Neural cell (in vitro differentiated cells): Measurements from ENCODE around the gene PCAT6. TPM values are rescaled to one million over a fixed set of nuclear protein-coding genes. Genes with fewer than 3 reads are reported as not detected.

Source experiments
- H2AFZ ChIP-seq: fragments of 200-600, 300-800 bp; sonication (generic), shearing (Covaris generic); 2 replicates; pipeline ENCODE4 v1.6.0; 2014; ENCODE audit warnings: low read depth, mild to moderate bottlenecking, antibody characterized with exemption, low read length, moderate library complexity
- H3F3A ChIP-seq: fragments of 200-600 bp; shearing (Covaris generic); 2 replicates; pipeline ENCODE4 v1.6.1; 2016; ENCODE audit warnings: mild to moderate bottlenecking, moderate library complexity, mixed read lengths, antibody characterized with exemption, low read length; ENCODE audit not compliant: insufficient read depth, poor library complexity, severe bottlenecking
- H3K27ac ChIP-seq: fragments of 200-600, 300-800 bp; sonication (generic), shearing (Covaris generic); 2 replicates; pipeline ENCODE4 v1.5.1; 2014; ENCODE audit warnings: mild to moderate bottlenecking, low read length, moderate library complexity
- H3K27me3 ChIP-seq: fragments of 300-800, 200-600 bp; sonication (generic), shearing (Covaris generic); 2 replicates; pipeline ENCODE4 v1.6.0; 2014; ENCODE audit warnings: mild to moderate bottlenecking, low read depth, low read length, moderate library complexity; ENCODE audit not compliant: insufficient read depth
- H3K36me3 ChIP-seq: fragments of 300-800, 200-600 bp; sonication (generic), shearing (Covaris generic); 2 replicates; pipeline ENCODE4 v1.5.1; 2014; ENCODE audit warnings: mild to moderate bottlenecking, antibody characterized with exemption, low read length, moderate library complexity; ENCODE audit not compliant: insufficient read depth
- H3K4me2 ChIP-seq: fragments of 300-800, 200-600 bp; sonication (generic), shearing (Covaris generic); 2 replicates; pipeline ENCODE4 v1.6.0; 2014; ENCODE audit warnings: mild to moderate bottlenecking, low read length
- H3K4me3 ChIP-seq: fragments of 300-800, 200-600 bp; sonication (generic), shearing (Covaris generic); 2 replicates; pipeline ENCODE4 v1.5.1; 2014; ENCODE audit warnings: mild to moderate bottlenecking, low read length, moderate library complexity
- H3K79me2 ChIP-seq: fragments of 200-600 bp; shearing (Covaris generic); replicated peaks from 2 replicates; pipeline ENCODE4 v1.6.0; 2014; ENCODE audit warnings: mild to moderate bottlenecking, low read length, moderate library complexity; ENCODE audit not compliant: insufficient read depth
- H3K9ac ChIP-seq: fragments of 300-800, 200-600 bp; sonication (generic), shearing (Covaris generic); 2 replicates; pipeline ENCODE4 v1.6.1; 2016; ENCODE audit warnings: mild to moderate bottlenecking, low read length, mixed read lengths
- H3K9me2 ChIP-seq: fragments of 200-600 bp; shearing (Covaris generic); 2 replicates; pipeline ENCODE4 v1.6.1; 2016; ENCODE audit warnings: mild to moderate bottlenecking, low read length, mixed read lengths; ENCODE audit not compliant: insufficient read depth
- H3K9me3 ChIP-seq: fragments of 200-600, 300-800 bp; sonication (generic), shearing (Covaris generic); 2 replicates; pipeline ENCODE4 v1.6.1; 2016; ENCODE audit warnings: mild to moderate bottlenecking, mixed run types, low read length, moderate library complexity, mixed read lengths
- H4K20me1 ChIP-seq: fragments of 200-600 bp; shearing (Covaris generic); 2 replicates; pipeline ENCODE4 v1.6.1; 2016; ENCODE audit warnings: mild to moderate bottlenecking, mixed run types; ENCODE audit not compliant: insufficient read depth
- CTCF ChIP-seq: fragments of 450-650 bp; IDR thresholded peaks from 2 replicates; pipeline ENCODE4 v1.5.1; 2014; ENCODE audit warnings: antibody characterized with exemption, mild to moderate bottlenecking, moderate library complexity; ENCODE audit not compliant: poor library complexity, severe bottlenecking
- EP300 ChIP-seq: fragments of 450-650 bp; conservative IDR thresholded peaks from 2 replicates; pipeline ENCODE4 v1.6.1; 2014; ENCODE audit warnings: antibody characterized with exemption, mild to moderate bottlenecking, moderate library complexity; ENCODE audit not compliant: poor library complexity, severe bottlenecking
- EZH2 ChIP-seq: fragments of 200-600, 300-800 bp; shearing (Covaris generic), sonication (generic); IDR thresholded peaks from 2 replicates; pipeline ENCODE4 v1.6.1; 2014; ENCODE audit warnings: antibody characterized with exemption, low read length, borderline replicate concordance, mild to moderate bottlenecking; ENCODE audit not compliant: insufficient read depth, poor library complexity, severe bottlenecking
- MXI1 ChIP-seq: fragments of 450-650 bp; conservative IDR thresholded peaks from 2 replicates; pipeline ENCODE4 v1.6.1; 2014; ENCODE audit warnings: antibody characterized with exemption, mild to moderate bottlenecking; ENCODE audit not compliant: poor library complexity, severe bottlenecking
- POLR2AphosphoS5 ChIP-seq: IDR thresholded peaks from 2 replicates; pipeline ENCODE4 v1.6.1; 2012
- RAD21 ChIP-seq: fragments of 450-650 bp; conservative IDR thresholded peaks from 2 replicates; pipeline ENCODE4 v1.6.1; 2014; ENCODE audit warnings: antibody characterized with exemption, mild to moderate bottlenecking, moderate library complexity
- SMC3 ChIP-seq: fragments of 450-650 bp; conservative IDR thresholded peaks from 2 replicates; pipeline ENCODE4 v1.6.1; 2014; ENCODE audit warnings: antibody characterized with exemption, mild to moderate bottlenecking, moderate library complexity; ENCODE audit not compliant: poor library complexity
- TAF1 ChIP-seq: IDR thresholded peaks from 2 replicates; pipeline ENCODE4 v1.6.1; 2012; ENCODE audit warnings: low read depth
- polyA plus RNA-seq: library from polyadenylated mRNA; depleted of rRNA; stranded (reverse); fragments of >200 nt; gene quantifications from 2 replicates; pipeline ENCODE4 v1.2.3, GENCODE V29; 2014
- TF ChIP-seq, protein P1 (sequence below): IDR thresholded peaks from 2 replicates; pipeline ENCODE4 v1.6.1; 2012; ENCODE audit warnings: borderline replicate concordance

The PCAT6 gene
- polyA plus RNA-seq, 1 donor from 2014 or later: 0.76 TPM

DNA sequence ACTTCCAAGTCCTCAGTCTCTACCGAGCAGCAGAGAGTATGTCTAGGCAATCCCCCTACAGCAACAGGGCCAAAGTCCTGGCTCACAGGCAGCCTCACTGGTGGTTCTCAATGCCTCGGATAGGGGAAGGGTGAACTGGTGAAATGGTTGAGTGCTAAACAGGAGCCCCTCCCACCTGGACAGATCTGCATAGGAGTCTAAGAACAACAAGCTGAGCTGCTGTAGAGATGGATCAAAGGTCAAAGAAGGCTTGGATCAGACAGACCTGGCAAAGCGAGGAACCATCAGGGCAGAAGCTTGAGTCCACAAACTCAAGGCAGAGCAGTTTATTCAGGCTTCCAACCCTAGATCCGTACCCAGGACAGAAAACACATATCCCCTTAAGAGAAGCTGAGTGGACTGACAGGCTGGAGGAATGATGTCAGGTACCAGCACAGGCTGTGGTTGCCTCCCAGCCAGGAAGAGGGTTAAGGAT lies 46.4 kb downstream of the PCAT6 start:
- Histone ChIP-seq H3K9me3 (no peaks in the 10 kb centered on the region), H3K4me2 (no peak overlapping the region), H3F3A (no peaks in the 10 kb centered on the region), H3K9ac (no peak overlapping the region), H3K4me3 (no peak overlapping the region), H3K27ac (no peak overlapping the region), H3K27me3 (peaks cover 13% of the 10 kb centered on the region), H4K20me1 (no peaks in the 10 kb centered on the region), H3K36me3 (no peaks in the 10 kb centered on the region), H3K9me2 (no peaks in the 10 kb centered on the region), H3K79me2 (no peaks in the 10 kb centered on the region), H2AFZ (no peak overlapping the region)
- TF ChIP-seq CTCF (no peak), POLR2AphosphoS5 (no peak), TAF1 (no peak), EZH2 (no peak), SMC3 (no peak), EP300 (no peak), RAD21 (no peak), MXI1 (no peak)
- TF ChIP-seq, protein P1, sequence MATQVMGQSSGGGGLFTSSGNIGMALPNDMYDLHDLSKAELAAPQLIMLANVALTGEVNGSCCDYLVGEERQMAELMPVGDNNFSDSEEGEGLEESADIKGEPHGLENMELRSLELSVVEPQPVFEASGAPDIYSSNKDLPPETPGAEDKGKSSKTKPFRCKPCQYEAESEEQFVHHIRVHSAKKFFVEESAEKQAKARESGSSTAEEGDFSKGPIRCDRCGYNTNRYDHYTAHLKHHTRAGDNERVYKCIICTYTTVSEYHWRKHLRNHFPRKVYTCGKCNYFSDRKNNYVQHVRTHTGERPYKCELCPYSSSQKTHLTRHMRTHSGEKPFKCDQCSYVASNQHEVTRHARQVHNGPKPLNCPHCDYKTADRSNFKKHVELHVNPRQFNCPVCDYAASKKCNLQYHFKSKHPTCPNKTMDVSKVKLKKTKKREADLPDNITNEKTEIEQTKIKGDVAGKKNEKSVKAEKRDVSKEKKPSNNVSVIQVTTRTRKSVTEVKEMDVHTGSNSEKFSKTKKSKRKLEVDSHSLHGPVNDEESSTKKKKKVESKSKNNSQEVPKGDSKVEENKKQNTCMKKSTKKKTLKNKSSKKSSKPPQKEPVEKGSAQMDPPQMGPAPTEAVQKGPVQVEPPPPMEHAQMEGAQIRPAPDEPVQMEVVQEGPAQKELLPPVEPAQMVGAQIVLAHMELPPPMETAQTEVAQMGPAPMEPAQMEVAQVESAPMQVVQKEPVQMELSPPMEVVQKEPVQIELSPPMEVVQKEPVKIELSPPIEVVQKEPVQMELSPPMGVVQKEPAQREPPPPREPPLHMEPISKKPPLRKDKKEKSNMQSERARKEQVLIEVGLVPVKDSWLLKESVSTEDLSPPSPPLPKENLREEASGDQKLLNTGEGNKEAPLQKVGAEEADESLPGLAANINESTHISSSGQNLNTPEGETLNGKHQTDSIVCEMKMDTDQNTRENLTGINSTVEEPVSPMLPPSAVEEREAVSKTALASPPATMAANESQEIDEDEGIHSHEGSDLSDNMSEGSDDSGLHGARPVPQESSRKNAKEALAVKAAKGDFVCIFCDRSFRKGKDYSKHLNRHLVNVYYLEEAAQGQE: no peak

DNA sequence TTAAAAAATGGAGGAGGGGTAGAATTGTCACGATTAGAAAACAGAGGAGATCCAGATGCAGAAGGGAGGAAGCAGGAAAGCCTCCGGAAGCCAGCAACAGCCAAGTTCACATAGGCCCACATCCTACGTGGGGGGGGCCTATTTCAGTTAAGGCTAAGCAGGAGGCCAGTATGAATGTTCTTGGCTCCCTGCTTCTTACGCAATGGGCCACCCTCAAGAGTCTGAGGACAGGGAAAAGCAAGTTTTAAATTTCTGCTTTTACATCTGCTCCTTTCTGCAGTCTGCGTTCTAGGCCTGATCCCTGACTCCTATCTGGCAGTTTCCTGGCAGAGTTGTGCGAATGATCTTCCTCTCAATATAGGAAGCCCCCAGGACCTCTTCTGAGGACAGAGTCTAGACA lies 47.6 kb downstream of the PCAT6 start:
- H3K27me3 ChIP-seq: peaks cover 15% of the 10 kb centered on the region
- no peaks in the 10 kb centered on the region for H3K9me2 ChIP-seq
- no peaks in the 10 kb centered on the region for H3F3A ChIP-seq
- H3K4me3 ChIP-seq: no peak overlapping the region
- no peaks in the 10 kb centered on the region for H3K79me2 ChIP-seq
- no peak overlapping the region for H2AFZ ChIP-seq
- H3K9me3 ChIP-seq: no peaks in the 10 kb centered on the region
- H3K36me3 ChIP-seq: no peaks in the 10 kb centered on the region
- no peaks in the 10 kb centered on the region for H4K20me1 ChIP-seq
- H3K4me2 ChIP-seq: no peak overlapping the region
- H3K9ac ChIP-seq: no peak overlapping the region
- no peak overlapping the region for H3K27ac ChIP-seq
- TF ChIP-seq MXI1: no peak
- no peak for TF ChIP-seq EZH2
- TF ChIP-seq RAD21: no peak
- TF ChIP-seq SMC3: no peak
- no peak for TF ChIP-seq POLR2AphosphoS5
- no peak for TF ChIP-seq EP300
- TF ChIP-seq TAF1: no peak
- TF ChIP-seq CTCF: no peak
- TF ChIP-seq, protein P1: no peak
